Astrocyte of the spinal cord (primary cell): ENCODE results near the gene PRR30.
A peak's percentile ranks its signal among the peaks of the same experiment; 100 is the strongest.

ENCODE experiments used
- DNase-seq: peaks from one replicate; pipeline ENCODE4 v3.0.0; 2011; ENCODE audit warnings: low read depth, low spot score
- H3K4me3 ChIP-seq: 2 replicates; pipeline ENCODE4 v1.5.1; 2011; ENCODE audit warnings: low read depth, mild to moderate bottlenecking, low read length, moderate library complexity
- CTCF ChIP-seq: IDR thresholded peaks from 2 replicates; pipeline ENCODE4 v1.5.1; 2012; ENCODE audit warnings: low read depth, mild to moderate bottlenecking, low read length, inconsistent platforms
- in situ Hi-C: cut with HindIII; loops from 2 replicates; pipeline ENCODE4 v1.10.0; 2017; ENCODE audit warnings: low sequenced_read_pairs

PRR30 gene

GRCh38 chr2:27134781-27135477, 4.3 kb downstream of the PRR30 start:
- DNase-seq, result no peak
- no peak for TF ChIP-seq CTCF
- in situ Hi-C loops, result no loop called here

GRCh38 chr2:27133905-27134780, 5.1 kb downstream of the PRR30 start, which contains the start of gene PREB:
Gene PREB, minus strand, starts transcription at chr2:27134636. Its CDS starts 215 bp downstream, at chr2:27134421.
- peak; percentile 96 for DNase-seq
- H3K4me3 ChIP-seq, result peak within 1 kb of the TSS; percentile 75
- in situ Hi-C loops, result no loop called here
- TF ChIP-seq CTCF, result peak; percentile 44

More at GRCh38 chr2:27134781-27135477, 4.3 kb downstream of the PRR30 start:
- H3K4me3 ChIP-seq, result peak overlapping the region; percentile 25

DNA sequence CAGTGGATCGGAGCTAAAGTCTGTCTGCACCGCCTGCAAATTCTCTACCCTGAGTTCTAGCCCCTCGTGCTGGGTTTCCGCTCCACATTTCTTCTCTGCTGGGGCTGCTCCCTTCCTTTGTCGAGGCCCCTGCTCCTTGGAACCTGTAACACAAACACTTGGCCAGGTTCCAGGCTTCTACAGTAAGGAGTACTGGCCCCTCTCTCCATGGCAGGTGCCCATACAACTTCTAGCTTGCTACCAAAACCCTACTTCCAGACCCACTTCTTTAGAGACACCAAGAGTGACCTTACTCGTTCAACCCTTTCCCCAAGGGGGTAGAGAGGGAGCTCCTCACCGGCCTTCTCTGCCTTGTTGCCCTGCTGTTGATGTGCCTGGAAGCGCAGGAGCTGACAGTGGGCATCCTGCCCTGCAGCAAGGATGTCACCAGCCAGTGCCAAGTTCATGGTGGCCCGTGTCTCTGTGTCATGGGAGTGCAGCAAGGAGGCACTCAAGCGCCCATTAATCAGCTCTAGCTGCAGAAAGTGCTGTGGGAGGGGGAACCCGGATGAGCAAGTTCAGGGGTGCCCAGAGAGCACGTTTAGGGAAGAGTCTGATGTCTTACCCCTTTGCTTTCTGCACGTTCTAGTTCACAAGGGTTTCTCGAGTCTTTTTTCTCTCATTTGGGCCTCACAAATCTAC, 5.9 kb downstream of the PRR30 start:
- H3K4me3 ChIP-seq, result peak overlapping the region; percentile 75
- in situ Hi-C loops, result no loop called here
- no peak for TF ChIP-seq CTCF
- DNase-seq, result no peak

GRCh38 chr2:27131429-27131828, 7.8 kb downstream of the PRR30 start:
- DNase-seq, result no peak
- TF ChIP-seq CTCF, result no peak
- no peak overlapping the region for H3K4me3 ChIP-seq
- in situ Hi-C loops, result no loop called here

DNA sequence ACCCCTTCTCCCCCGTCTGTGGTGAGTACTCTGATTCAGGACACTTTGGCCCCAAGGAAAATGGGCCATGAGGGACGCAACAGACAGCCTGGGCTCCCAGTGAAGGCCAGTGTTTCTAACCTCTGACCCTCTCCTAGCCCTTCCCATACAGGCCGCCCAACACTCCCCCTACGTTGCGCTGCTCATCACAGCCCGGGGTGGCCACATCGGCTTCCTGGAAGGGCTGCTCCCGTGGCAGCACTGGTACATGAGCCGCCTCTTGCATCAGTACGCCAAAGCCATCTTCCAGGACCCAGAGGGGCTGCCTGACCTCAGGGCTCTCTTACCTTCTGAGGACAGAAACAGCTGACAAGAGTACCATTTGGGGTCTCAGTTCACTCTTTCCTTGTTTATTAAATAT, 8.8 kb downstream of the PRR30 start:
- in situ Hi-C loops, result no loop called here
- no peak for DNase-seq
- no peak overlapping the region for H3K4me3 ChIP-seq
- no peak for TF ChIP-seq CTCF
